Measurements from ENCODE around the gene MFSD12.
"Not testable (repeated sequence)": the region's sequence is repeated elsewhere in the genome, so short reads cannot be mapped to it uniquely, and the experiment has no call there.

MFSD12 gene

GRCh38 chr19:3585301-3586126, 28.1 kb upstream of the MFSD12 start, which contains the start of gene GIPC3:
TSS of gene GIPC3 (plus strand) at chr19:3585478. CDS start at chr19:3585598, 120 bp downstream.
- DNase-seq (ENCODE audit: low read depth), result no peak
- no peak for TF ChIP-seq CTCF (conservative IDR thresholded peaks at IDR 0.05; ENCODE audit: low read depth, low read length)
- H3K4me3 ChIP-seq (ENCODE audit: low read length), result no peak within 1 kb of the TSS

GRCh38 chr19:3584036-3584802, 26.8 kb upstream of the MFSD12 start:
- not testable (repeated sequence) for H3K4me3 ChIP-seq (ENCODE audit: low read length); DNase-seq (ENCODE audit: low read depth)

GRCh38 chr19:3581792-3582191, 24.4 kb upstream of the MFSD12 start:
- H3K4me3 ChIP-seq (ENCODE audit: low read length); DNase-seq (ENCODE audit: low read depth): not testable (repeated sequence)

- no peak for TF ChIP-seq CTCF (conservative IDR thresholded peaks at IDR 0.05; ENCODE audit: low read depth, low read length)
- no peak overlapping the region for H3K4me3 ChIP-seq (ENCODE audit: low read length)
- peak; percentile 19 for DNase-seq (ENCODE audit: low read depth)
Measured at GRCh38 chr19:3580156-3580934, 23.0 kb upstream of the MFSD12 start.

GRCh38 chr19:3578390-3578789, 21.0 kb upstream of the MFSD12 start:
- no peak for TF ChIP-seq CTCF (conservative IDR thresholded peaks at IDR 0.05; ENCODE audit: low read depth, low read length)
- no peak for DNase-seq (ENCODE audit: low read depth)
- no peak overlapping the region for H3K4me3 ChIP-seq (ENCODE audit: low read length)

GRCh38 chr19:3577723-3578344, 20.4 kb upstream of the MFSD12 start:
- no peak for DNase-seq (ENCODE audit: low read depth)
- H3K4me3 ChIP-seq (ENCODE audit: low read length), result no peak overlapping the region
- TF ChIP-seq CTCF (conservative IDR thresholded peaks at IDR 0.05; ENCODE audit: low read depth, low read length), result no peak

GRCh38 chr19:3576696-3577443, 19.5 kb upstream of the MFSD12 start:
- DNase-seq (ENCODE audit: low read depth), result peak; percentile 32
- TF ChIP-seq CTCF (conservative IDR thresholded peaks at IDR 0.05; ENCODE audit: low read depth, low read length), result no peak
- H3K4me3 ChIP-seq (ENCODE audit: low read length), result peak overlapping the region; percentile 22

Measured in retinal pigment epithelial cell (primary cell).